ENCODE results near the gene KLF9.
A peak's percentile ranks its signal among the peaks of the same experiment; 100 is the strongest.

KLF9 gene

GRCh38 chr9:70413799-70414775 lies at the start of gene KLF9:
Gene KLF9, minus strand, starts transcription at chr9:70414657. Its CDS starts 1,294 bp downstream, at chr9:70413363.
- DNase-seq, result peak; percentile 88

DNA sequence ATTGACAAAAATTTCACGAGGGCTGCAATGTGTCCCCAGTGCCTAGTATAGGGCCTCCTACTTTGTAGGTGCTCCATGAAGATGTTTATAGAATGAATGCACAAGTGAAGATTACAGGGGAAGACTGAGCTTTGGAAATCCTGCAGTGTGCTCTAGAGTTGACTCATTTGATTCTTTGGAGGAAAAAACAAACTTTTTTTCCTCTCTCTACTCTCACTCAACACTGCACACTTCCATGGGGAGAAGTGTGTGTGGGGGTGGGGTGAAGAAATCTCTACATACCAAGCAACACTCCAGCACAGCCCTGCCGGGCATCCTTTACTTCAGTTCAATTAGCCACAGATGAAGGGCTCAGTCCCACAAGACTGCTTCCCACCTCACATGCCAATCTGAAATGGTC lies 49.4 kb upstream of the KLF9 start:
- no peak for DNase-seq

DNA sequence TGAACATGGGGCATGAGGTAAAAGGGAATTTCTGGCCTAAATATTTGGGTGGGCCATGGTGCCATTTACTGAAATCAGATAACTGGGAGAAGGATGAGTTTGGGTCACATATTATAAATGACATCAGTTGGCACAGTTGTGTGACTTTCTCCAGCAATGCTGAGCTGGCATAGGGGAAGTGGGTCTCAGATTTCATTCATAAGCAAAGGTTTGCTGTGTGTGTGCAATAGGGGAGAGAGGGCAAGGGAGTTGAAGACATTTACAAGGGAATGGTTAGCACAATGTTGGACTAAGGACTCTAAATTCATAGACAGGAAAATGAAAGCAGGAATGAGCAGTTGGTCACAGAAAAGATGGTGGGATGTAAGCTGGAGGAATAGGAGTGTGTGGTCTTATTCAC lies 47.8 kb upstream of the KLF9 start:
- no peak for DNase-seq

- no peak for DNase-seq
These were observed 42.8 kb upstream of the KLF9 start for GRCh38 chr9:70457235-70457634.

GRCh38 chr9:70455993-70456704 lies 41.7 kb upstream of the KLF9 start:
- no peak for DNase-seq

GRCh38 chr9:70452365-70452764 lies 37.9 kb upstream of the KLF9 start:
- no peak for DNase-seq

DNA sequence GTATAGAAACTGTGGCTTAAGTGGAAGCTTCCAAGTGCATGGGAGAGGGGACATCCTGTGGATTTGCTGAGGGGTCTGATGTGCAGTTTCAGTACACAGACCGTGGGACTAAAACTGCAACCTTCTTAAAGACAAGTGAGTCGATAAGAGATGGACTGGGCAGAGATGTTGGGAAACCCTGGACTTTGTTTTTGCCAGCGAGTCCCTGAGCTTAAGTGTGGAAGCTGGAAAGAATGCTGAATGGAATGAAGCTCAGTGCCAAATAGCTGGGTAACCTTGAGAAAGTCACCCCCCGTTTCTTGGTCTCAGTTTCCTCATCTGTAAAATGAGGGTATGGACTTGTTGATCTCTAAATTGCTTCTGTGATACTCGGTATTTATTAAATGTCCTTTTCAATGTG lies 37.3 kb upstream of the KLF9 start:
- no peak for DNase-seq

GRCh38 chr9:70450738-70451137 lies 36.3 kb upstream of the KLF9 start:
- no peak for DNase-seq

DNA sequence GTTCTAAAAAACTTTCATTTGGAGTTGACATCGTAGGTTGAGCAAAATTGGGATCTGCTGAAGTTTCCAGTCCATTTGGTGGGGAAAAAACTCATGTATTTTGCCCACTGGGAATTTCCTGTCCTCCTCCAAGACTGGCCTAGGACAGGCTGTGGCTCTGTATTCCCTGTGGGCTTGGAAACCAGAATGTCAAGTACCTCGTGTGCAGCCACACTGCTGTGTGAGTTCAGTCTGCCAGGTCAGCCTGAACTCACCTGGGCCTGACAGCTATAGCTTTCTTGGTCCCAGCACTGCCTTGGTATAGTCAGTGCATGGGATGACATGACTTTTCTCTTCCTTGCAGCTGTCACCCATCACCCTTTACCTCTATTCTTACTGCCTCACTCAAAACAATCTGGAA lies 35.0 kb upstream of the KLF9 start:
- DNase-seq, result no peak

DNA sequence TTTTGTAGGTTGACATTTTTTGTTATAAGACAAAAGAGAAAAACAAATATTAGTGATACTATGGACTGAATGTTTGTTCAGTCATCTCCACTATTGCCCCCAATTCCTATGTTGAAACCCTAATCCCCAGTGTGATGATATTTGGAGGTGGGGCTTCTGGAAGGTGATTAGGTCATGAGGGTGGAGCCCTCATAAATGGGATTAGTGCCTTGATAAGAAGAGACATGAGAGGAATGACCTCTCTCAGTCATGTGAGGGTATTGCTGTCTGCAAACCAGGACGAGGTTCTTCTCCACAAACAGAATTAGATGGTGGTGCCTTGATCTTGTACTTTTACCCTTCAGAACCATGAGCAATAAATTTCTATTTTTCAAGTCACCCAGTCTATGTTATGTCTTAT lies 34.5 kb upstream of the KLF9 start:
- DNase-seq, result no peak

DNA sequence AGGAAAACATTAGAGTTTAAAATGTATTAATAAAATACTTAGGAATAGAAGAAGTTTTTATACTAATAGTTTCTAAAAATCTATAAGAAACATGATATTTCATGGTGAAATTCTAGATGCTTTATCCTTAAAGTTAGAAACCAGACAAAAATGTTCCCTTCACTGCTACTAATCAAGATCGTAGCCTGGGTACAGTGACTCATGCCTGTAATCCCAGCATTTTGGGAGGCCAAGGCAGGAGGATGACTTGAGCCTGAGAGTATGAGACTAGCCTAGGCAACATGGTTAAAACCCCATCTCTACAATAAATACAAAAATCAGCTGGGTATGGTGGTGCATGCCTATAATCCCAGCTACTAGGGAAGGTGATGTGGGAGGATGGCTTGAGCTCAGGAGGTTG lies 30.4 kb upstream of the KLF9 start:
- no peak for DNase-seq

GRCh38 chr9:70442328-70442848 lies 27.9 kb upstream of the KLF9 start:
- DNase-seq, result no peak

GRCh38 chr9:70441622-70442021 lies 27.2 kb upstream of the KLF9 start:
- DNase-seq, result no peak

GRCh38 chr9:70439991-70440706 lies 25.7 kb upstream of the KLF9 start:
- DNase-seq, result no peak

DNA sequence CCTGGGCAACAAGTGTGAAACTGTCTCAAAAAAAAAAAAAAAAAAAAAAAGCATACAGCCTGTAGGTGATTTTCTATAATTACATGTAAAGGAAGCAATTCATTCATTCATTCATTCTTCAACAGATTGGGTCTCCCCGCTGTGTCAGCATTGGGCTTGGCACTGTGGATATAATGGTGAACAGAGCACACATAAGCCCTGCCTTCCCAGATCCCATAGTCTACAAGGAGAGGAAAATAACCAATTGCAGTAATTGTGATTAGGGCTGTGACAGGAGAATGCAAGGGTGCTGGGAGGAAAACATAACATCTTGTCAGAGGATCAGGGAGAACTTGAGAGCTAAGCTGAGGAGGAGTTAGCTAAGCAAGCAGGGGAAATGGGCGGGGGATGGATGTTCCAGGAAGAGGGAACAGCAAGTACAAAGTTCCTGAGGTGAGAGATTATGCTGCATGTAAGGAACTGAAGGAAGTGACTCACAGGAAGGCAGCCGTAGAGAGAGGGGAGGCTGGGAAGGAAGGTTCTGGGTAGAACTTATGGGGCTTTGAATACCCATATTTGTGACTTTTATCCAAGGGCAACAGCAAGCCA lies 24.0 kb upstream of the KLF9 start:
- peak; percentile 79 for DNase-seq

DNA sequence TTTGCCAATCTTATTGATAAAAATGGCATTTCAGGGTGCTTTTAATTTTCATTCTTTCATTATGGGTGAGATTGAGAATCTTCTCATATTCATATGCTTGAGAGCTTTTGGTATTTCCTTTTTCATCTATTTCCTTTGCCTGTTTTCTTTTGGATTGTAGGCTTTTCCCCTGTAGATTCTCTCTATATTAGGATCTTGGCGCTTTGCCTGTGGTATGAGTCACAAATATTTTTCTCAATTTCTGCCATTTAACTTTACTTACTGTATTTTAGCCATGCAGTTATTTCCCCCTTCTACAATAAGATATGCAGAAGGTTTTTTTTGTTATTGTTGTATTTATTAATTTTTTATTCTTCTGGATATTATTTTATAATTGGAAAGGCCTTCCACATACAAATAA lies 21.5 kb upstream of the KLF9 start:
- no peak for DNase-seq

GRCh38 chr9:70429899-70430298 lies 15.4 kb upstream of the KLF9 start:
- DNase-seq, result no peak

GRCh38 chr9:70428781-70429180 lies 14.3 kb upstream of the KLF9 start:
- no peak for DNase-seq

- DNase-seq, result no peak
These were observed 12.9 kb upstream of the KLF9 start for GRCh38 chr9:70427161-70427945.

- DNase-seq, result no peak
These were observed 10.7 kb upstream of the KLF9 start for GRCh38 chr9:70425192-70425591.

GRCh38 chr9:70422371-70423043 lies 8.1 kb upstream of the KLF9 start:
- no peak for DNase-seq

Measured in GDM1 (cell line).